Tibial nerve (tissue), 3 donors: ENCODE results near the gene LPO.

Source experiments
- POLR2A ChIP-seq, 2 donors: fragments of 450-650 bp; IDR thresholded peaks; one replicate each; pipeline ENCODE4 v1.6.1; 2017; ENCODE audit warnings: antibody characterized with exemption in 2 of 2, mild to moderate bottlenecking in 2 of 2, moderate library complexity in 2 of 2
- TF ChIP-seq, protein P1 (sequence below), 5 experiments: fragments of 200-600 bp in 3 of 5; fragments of 450-650 bp in 2 of 5; sonication (generic) in 3 of 5; IDR thresholded peaks; one replicate each; pipeline ENCODE4 v1.5.1; 2016 to 2019; ENCODE audit warnings: antibody characterized with exemption in 5 of 5, mild to moderate bottlenecking in 3 of 5, moderate library complexity in 2 of 5

DNA sequence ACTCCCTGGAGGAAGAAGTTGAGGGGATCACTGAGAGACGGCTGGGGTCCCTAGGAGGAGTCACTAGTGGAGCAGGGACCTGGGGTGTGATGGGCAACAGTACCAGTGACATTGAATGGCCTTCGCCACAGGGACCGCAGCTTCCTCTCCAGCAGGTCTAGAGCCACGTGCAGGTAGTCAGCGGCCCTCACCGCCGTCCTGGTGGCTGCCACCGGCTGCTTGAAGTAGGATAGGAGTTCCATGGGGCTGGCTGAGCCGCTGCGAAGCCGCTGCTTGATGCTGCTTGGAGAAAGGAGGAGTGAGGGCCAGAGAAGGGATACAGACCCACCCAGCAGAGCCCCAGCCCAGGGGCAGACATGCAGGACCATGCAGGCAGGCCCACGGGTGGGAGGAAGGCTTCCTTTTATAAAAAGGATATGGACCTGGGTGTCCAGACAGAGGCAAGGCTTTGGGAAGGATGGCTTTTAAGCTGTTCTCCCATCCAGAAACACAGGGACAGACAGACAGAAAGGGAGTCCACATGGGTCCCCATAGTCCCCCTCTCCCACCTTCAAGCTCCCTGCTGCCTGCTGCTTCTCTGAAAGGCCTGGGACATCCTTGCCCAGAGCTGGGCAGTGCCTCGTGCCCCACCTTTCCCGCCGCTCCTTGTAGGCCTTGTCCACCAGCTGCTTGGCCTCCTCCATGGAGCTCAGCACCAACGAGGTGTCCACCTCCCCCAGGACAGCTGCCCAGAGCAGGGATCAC is 41.5 kb downstream of the LPO start:
- TF ChIP-seq, protein P1, sequence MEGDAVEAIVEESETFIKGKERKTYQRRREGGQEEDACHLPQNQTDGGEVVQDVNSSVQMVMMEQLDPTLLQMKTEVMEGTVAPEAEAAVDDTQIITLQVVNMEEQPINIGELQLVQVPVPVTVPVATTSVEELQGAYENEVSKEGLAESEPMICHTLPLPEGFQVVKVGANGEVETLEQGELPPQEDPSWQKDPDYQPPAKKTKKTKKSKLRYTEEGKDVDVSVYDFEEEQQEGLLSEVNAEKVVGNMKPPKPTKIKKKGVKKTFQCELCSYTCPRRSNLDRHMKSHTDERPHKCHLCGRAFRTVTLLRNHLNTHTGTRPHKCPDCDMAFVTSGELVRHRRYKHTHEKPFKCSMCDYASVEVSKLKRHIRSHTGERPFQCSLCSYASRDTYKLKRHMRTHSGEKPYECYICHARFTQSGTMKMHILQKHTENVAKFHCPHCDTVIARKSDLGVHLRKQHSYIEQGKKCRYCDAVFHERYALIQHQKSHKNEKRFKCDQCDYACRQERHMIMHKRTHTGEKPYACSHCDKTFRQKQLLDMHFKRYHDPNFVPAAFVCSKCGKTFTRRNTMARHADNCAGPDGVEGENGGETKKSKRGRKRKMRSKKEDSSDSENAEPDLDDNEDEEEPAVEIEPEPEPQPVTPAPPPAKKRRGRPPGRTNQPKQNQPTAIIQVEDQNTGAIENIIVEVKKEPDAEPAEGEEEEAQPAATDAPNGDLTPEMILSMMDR (IDR thresholded peaks at IDR 0.05), result no peak
- TF ChIP-seq POLR2A (IDR thresholded peaks at IDR 0.05), result no peak
